Sigmoid colon (tissue), 7 donors: Measurements from ENCODE around the gene CDK15. TPM values are rescaled to one million over a fixed set of nuclear protein-coding genes. Genes with fewer than 3 reads are reported as not detected.
"Not testable (repeated sequence)": the region's sequence is repeated elsewhere in the genome, so short reads cannot be mapped to it uniquely, and the experiment has no call there.

ENCODE experiments used
- DNase-seq: peaks from one replicate; pipeline ENCODE4 v3.0.0-alpha.2; 2019
- H3K27ac ChIP-seq, 4 donors: fragments of 200-600 bp; sonication (generic); one replicate each; pipeline ENCODE4 v1.5.1; 2016 to 2019; ENCODE audit warnings: mild to moderate bottlenecking in 1 of 4
- H3K27me3 ChIP-seq, 3 donors: fragments of 200-600 bp; sonication (generic); one replicate each; pipeline ENCODE4 v1.5.1; 2019; ENCODE audit warnings: mild to moderate bottlenecking in 1 of 3
- H3K36me3 ChIP-seq, 4 donors: fragments of 200-600 bp; sonication (generic); one replicate each; pipeline ENCODE4 v1.5.1; 2016 to 2019
- H3K4me1 ChIP-seq, 4 donors: fragments of 200-600 bp; sonication (generic); one replicate each; pipeline ENCODE4 v1.5.1; 2017 to 2019
- H3K4me3 ChIP-seq, 4 donors: fragments of 200-600 bp; sonication (generic); one replicate each; pipeline ENCODE4 v1.5.1; 2017 to 2019; ENCODE audit warnings: mild to moderate bottlenecking in 2 of 4, moderate library complexity in 1 of 4
- H3K9me3 ChIP-seq, 4 donors: fragments of 200-600 bp in 3 of 4; sonication (generic) in 3 of 4; one replicate each; pipeline versions ENCODE4 v1.5.1 to v1.6.1; 2013 to 2019
- CTCF ChIP-seq, 4 experiments: fragments of 450-650 bp in 3 of 4; fragments of 200-600 bp in 1 of 4; IDR thresholded peaks; one replicate each; pipeline ENCODE4 v1.5.1; 2016 to 2019; ENCODE audit warnings: antibody characterized with exemption in 4 of 4, mild to moderate bottlenecking in 3 of 4, moderate library complexity in 2 of 4
- EP300 ChIP-seq, 4 donors: sonication (generic); formaldehyde crosslinking; IDR thresholded peaks; one replicate each; pipeline ENCODE4 v1.6.1; 2017; ENCODE audit warnings: antibody characterized with exemption in 4 of 4
- POLR2A ChIP-seq, 2 donors: fragments of 450-650 bp; IDR thresholded peaks; one replicate each; pipeline ENCODE4 v1.6.1; 2016; ENCODE audit warnings: antibody characterized with exemption in 2 of 2, mild to moderate bottlenecking in 2 of 2, moderate library complexity in 2 of 2
- POLR2AphosphoS5 ChIP-seq, 4 donors: sonication (generic); formaldehyde crosslinking; IDR thresholded peaks; one replicate each; pipeline ENCODE4 v1.6.1; 2017; ENCODE audit warnings: antibody characterized with exemption in 4 of 4
- WGBS, 2 donors: extraction: QIAGEN DNeasy Blood & Tissue Kit; methylation state at CpG; one replicate each; pipeline ENCODE4 v1.1.7; 2013; 5-methylcytosine and 5-hydroxymethylcytosine counted together
- intact Hi-C: fragments of 100-400 bp; cut with DNase I; formaldehyde crosslinking; loops from one replicate; pipeline ENCODE4 v1.15.1; 2023
- polyA plus RNA-seq, 3 donors: library from polyadenylated mRNA; stranded (reverse); fragments of 200-250 nt; gene quantifications; one replicate each; pipeline ENCODE4 v1.2.3, GENCODE V29; 2013
- total RNA-seq, 4 donors: library from RNA; depleted of rRNA; stranded (reverse); fragments of >200 nt; gene quantifications; one replicate each; pipeline ENCODE4 v1.1.0, GENCODE V29; 2016
- donor health status: healthy with polysubstance abuse.
- donor health status: Bipolar disorder and iron deficiency.
- donor health status: healthy.

Gene CDK15
- total and polyA plus RNA-seq, 7 donors = 0.12 to 0.81 (median 0.55) TPM; not detected in 1

DNA sequence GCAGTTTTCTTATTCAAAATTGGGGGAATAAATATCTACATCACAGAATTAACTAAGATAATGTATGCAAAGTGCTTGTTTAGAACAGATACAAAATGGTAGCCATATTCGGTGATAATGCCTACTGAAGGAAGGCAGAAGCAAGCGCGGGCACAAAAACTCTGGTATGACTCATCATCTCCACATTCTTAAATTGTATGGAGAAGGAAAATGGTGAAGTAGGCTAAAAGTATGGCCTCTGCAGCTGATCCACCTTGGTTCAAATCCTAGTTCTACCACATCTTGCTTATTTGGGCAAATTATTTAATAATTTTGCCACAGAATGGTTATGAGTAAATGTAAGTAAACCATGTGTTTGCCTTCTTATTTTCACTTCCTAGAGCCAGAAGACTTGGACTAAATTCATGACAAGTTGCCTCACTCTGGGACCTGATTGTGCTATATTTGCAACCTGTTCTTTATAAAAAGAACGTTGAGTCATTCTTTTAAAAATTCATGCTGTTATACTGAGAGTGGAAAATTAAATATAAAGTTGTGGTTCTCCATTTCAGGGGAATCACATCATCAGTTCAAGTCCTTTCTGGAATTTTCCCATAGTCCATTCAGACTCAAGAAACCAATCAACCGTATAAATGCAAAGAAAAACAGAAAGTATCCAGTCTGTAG is 9.0 kb upstream of the CDK15 start:
- Histone ChIP-seq H3K27me3 (no peaks in the 10 kb centered on the region), H3K4me1 (no peaks in the 10 kb centered on the region), H3K4me3 (no peak overlapping the region), H3K9me3 (no peaks in the 10 kb centered on the region), H3K27ac (no peak overlapping the region), H3K36me3 (no peaks in the 10 kb centered on the region)
- intact Hi-C loops = loop anchor here (2.0 to 5.0 kb wide), 2 partner anchors 235 to 381 kb away; partner anchors contain the start of gene FZD7
- TF ChIP-seq EP300 (IDR thresholded peaks at IDR 0.05) (no peak), POLR2AphosphoS5 (IDR thresholded peaks at IDR 0.05) (no peak), POLR2A (IDR thresholded peaks at IDR 0.05) (no peak), CTCF (IDR thresholded peaks at IDR 0.05) (no peak)
- WGBS, 2 donors = 69 to 72% methylated on average over 5 of the region's 5 CpGs
- no peak for DNase-seq

GRCh38 chr2:201798252-201798913 is 8.0 kb upstream of the CDK15 start:
- H3K9me3 ChIP-seq = no peaks in the 10 kb centered on the region
- H3K27me3 ChIP-seq = no peaks in the 10 kb centered on the region
- no peak for DNase-seq
- TF ChIP-seq POLR2A (IDR thresholded peaks at IDR 0.05) = no peak
- TF ChIP-seq POLR2AphosphoS5 (IDR thresholded peaks at IDR 0.05) = no peak
- TF ChIP-seq EP300 (IDR thresholded peaks at IDR 0.05) = no peak
- TF ChIP-seq CTCF (IDR thresholded peaks at IDR 0.05) = no peak
- intact Hi-C loops = loop anchor here (5.0 kb wide), 1 partner anchor 234 kb away; the partner anchor contains the start of gene FZD7
- no peaks in the 10 kb centered on the region for H3K36me3 ChIP-seq
- no peaks in the 10 kb centered on the region for H3K4me1 ChIP-seq
- H3K27ac ChIP-seq = no peak overlapping the region
- WGBS, 2 donors = 80 to 86% methylated on average over 7 of the region's 7 CpGs
- H3K4me3 ChIP-seq = no peak overlapping the region

DNA sequence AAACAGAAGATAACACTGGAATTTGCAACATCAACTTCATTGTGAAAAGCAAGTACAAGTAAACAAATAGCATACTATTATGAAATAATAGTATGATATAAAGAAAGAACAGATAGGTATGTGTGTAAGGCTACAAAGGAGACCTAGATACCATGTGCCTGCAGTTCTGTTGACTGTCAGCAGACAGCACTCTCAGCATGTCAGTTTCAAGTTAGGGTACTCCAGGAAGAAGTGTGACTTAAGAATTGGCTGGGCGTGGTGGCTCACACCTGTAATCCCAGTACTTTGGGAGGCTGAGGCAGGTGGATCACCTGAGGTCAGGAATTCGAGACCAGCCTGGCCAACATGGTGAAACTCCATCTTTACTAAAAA is 7.4 kb upstream of the CDK15 start:
- H3K4me3 ChIP-seq, H3K27ac ChIP-seq, H3K36me3 ChIP-seq, DNase-seq, H3K27me3 ChIP-seq, H3K4me1 ChIP-seq, H3K9me3 ChIP-seq: not testable (repeated sequence)
- intact Hi-C loops = loop anchor here (5.0 kb wide), 1 partner anchor 233 kb away; the partner anchor contains the start of gene FZD7
- 71 to 83% methylated on average over 2 of the region's 2 CpGs for WGBS, 2 donors

DNA sequence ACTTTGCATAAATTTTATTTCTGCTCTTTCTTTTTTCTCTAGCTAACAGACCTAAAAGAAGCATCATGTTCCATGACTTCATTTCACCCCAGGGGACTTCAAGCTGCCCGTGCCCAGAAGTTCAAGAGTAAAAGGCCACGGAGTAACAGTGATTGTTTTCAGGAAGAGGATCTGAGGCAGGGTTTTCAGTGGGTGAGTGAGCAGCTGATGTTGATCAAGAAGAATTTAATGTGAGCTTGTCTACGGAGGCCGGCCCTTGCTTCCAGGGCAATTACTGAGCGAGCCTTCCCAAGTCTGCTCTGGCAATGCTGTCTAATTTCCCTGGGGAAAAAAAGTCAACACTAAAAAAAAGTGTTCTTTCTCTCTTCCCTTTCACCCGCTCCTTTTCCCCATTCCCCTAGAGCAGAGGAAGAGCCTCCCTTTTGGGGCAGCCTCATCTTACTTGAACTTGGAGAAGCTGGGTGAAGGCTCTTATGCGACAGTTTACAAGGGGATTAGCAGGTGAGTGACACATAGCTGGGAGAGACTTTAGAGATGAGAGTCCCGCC is 1.2 kb downstream of the CDK15 start:
- peak overlapping the region in 3 of 4 donors; percentile 34 to 39 (median 38) for H3K27ac ChIP-seq
- no peaks in the 10 kb centered on the region for H3K36me3 ChIP-seq
- peak; percentile 72 for DNase-seq
- no peak overlapping the region for H3K4me3 ChIP-seq
- H3K4me1 ChIP-seq = no peaks in the 10 kb centered on the region
- no peaks in the 10 kb centered on the region for H3K27me3 ChIP-seq
- intact Hi-C loops = no loop called here
- H3K9me3 ChIP-seq = no peaks in the 10 kb centered on the region
- 66 to 77% methylated on average over 8 of the region's 8 CpGs for WGBS, 2 donors
- TF ChIP-seq POLR2A (IDR thresholded peaks at IDR 0.05) (no peak), POLR2AphosphoS5 (IDR thresholded peaks at IDR 0.05) (peak in 1 of 4 donors; percentile 31)

DNA sequence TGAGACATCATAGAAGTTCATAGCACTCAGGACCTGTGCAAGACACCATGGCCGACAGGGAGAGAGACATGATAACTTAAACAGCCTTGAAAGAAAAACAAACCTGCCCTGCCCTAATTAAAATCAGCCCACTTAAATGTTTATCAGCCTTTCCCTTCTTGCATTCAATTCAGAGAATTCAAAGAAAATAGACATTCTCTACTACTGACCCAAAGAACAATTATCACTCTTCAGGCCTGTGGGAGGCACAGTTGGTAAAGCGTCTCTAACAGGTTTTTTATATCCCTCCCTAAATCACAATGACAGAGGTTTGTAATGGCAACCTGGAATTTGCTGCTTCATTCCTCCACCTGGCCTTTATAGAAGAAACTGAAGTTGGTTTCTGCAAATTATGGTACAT is 1.7 kb downstream of the CDK15 start:
- 49 to 72% methylated on average over 2 of the region's 2 CpGs for WGBS, 2 donors
- Histone ChIP-seq H3K27me3 (no peaks in the 10 kb centered on the region), H3K36me3 (no peaks in the 10 kb centered on the region), H3K4me1 (no peaks in the 10 kb centered on the region), H3K9me3 (no peaks in the 10 kb centered on the region), H3K4me3 (no peak overlapping the region), H3K27ac (peak overlapping the region in 3 of 4 donors; percentile 29 to 38 (median 30))
- intact Hi-C loops = no loop called here
- DNase-seq = no peak
- TF ChIP-seq EP300 (IDR thresholded peaks at IDR 0.05) (no peak), POLR2AphosphoS5 (IDR thresholded peaks at IDR 0.05) (no peak)

DNA sequence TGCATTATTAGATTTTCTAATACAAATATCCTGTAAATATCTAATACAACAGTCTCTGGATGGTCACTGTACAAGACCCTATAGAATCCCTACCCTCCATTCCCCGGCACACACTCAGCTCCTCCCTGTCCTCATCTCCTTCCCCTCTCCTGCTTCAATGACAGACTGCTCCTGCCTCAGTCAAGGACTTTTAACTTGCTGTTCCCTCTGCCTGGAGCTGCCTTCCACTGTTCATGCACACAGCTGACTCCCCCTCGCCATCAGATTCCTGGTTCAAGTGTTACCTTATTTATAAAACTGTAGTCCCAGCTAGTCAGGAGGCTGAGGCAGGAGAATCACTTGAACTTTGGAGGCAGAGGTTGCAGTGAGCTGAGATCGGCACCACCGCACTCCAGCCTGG is 3.3 kb downstream of the CDK15 start:
- no peaks in the 10 kb centered on the region for H3K4me1 ChIP-seq
- intact Hi-C loops = no loop called here
- WGBS, 2 donors = 90 to 92% methylated on average over 4 of the region's 4 CpGs
- H3K27ac ChIP-seq = no peak overlapping the region
- TF ChIP-seq POLR2A (IDR thresholded peaks at IDR 0.05) (no peak), EP300 (IDR thresholded peaks at IDR 0.05) (no peak), POLR2AphosphoS5 (IDR thresholded peaks at IDR 0.05) (no peak), CTCF (IDR thresholded peaks at IDR 0.05) (no peak)
- no peaks in the 10 kb centered on the region for H3K9me3 ChIP-seq
- no peaks in the 10 kb centered on the region for H3K36me3 ChIP-seq
- H3K4me3 ChIP-seq = no peak overlapping the region
- DNase-seq = no peak
- H3K27me3 ChIP-seq = no peaks in the 10 kb centered on the region

DNA sequence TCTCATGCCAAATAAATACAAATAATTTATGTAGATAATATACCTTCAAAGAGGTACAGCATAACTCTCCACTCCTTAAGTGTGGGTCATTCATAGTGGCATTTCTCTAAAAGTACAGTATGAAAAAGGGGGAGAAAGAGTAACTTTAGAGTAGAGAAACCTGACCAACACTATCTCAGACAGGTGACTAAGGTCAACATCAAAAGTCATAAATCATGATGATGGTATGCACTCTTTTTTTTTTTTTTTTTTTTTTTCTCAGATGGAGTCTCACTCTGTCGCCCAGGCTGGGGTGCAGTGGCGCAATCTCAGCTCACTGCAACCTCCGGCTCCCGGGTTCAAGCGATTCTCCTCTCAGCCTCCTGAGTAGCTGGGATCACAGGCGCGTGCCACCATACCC is 4.3 kb downstream of the CDK15 start:
- intact Hi-C loops, H3K9me3 ChIP-seq, H3K27me3 ChIP-seq, H3K27ac ChIP-seq, H3K36me3 ChIP-seq, H3K4me1 ChIP-seq, DNase-seq, H3K4me3 ChIP-seq: not testable (repeated sequence)
- 90 to 94% methylated on average over 7 of the region's 7 CpGs for WGBS, 2 donors
